ENCODE results near the gene MS4A6A. TPM values are rescaled to one million over a fixed set of nuclear protein-coding genes. Genes with fewer than 3 reads are reported as not detected.
A peak's percentile ranks its signal among the peaks of the same experiment; 100 is the strongest.

MS4A6A gene
- total and polyA plus RNA-seq, 2 donors (not counting 1 experiment from before 2014, with no cell fraction given), result not detected

GRCh38 chr11:60172011-60172410, 10.9 kb downstream of the MS4A6A start:
- TF ChIP-seq CTCF (conservative IDR thresholded peaks at IDR 0.05 in 1 of 2, IDR thresholded peaks at IDR 0.05 in 1 of 2; ENCODE audit: low read depth in 1 of 2, low read length in 2 of 2), result no peak
- no peak for TF ChIP-seq EZH2 (IDR thresholded peaks at IDR 0.05; ENCODE audit: low read length, missing control alignments)

GRCh38 chr11:60170566-60170965, 12.3 kb downstream of the MS4A6A start:
- no peaks in the 10 kb centered on the region for H3K27me3 ChIP-seq (ENCODE audit: control insufficient read depth, insufficient read depth, low read length)
- no peak overlapping the region for H3K27ac ChIP-seq (ENCODE audit: insufficient read depth, low read length)
- no peak overlapping the region for H3K9ac ChIP-seq (ENCODE audit: insufficient read depth, low read length)
- H4K20me1 ChIP-seq (ENCODE audit: control insufficient read depth, extremely low read depth, insufficient read depth, low read length), result no peaks in the 10 kb centered on the region
- no peaks in the 10 kb centered on the region for H3K4me1 ChIP-seq (ENCODE audit: control insufficient read depth, extremely low read depth, insufficient read depth, low read length)
- no peak overlapping the region for H3K4me2 ChIP-seq (ENCODE audit: extremely low read depth, insufficient read depth, low read length)
- H2AFZ ChIP-seq (ENCODE audit: low read length), result no peak overlapping the region
- no peaks in the 10 kb centered on the region for H3K79me2 ChIP-seq (ENCODE audit: control insufficient read depth, insufficient read depth, low read length)
- no peaks in the 10 kb centered on the region for H3K9me3 ChIP-seq (ENCODE audit: control insufficient read depth, insufficient read depth, low read depth, low read length)
- DNase-seq (ENCODE audit: low read depth in 2 of 2), result no peak
- no peak for TF ChIP-seq EZH2 (IDR thresholded peaks at IDR 0.05; ENCODE audit: low read length, missing control alignments)
- no peak for TF ChIP-seq CTCF (conservative IDR thresholded peaks at IDR 0.05 in 1 of 2, IDR thresholded peaks at IDR 0.05 in 1 of 2; ENCODE audit: low read depth in 1 of 2, low read length in 2 of 2)
- H3K36me3 ChIP-seq (ENCODE audit: control insufficient read depth, insufficient read depth, low read length), result no peaks in the 10 kb centered on the region
- no peak overlapping the region for H3K4me3 ChIP-seq (replicated peaks in 1 of 4; ENCODE audit: control extremely low read depth in 1 of 4, insufficient read depth in 1 of 4, low read depth in 3 of 4, low read length in 4 of 4)

More at GRCh38 chr11:60172011-60172410, 10.9 kb downstream of the MS4A6A start:
- no peaks in the 10 kb centered on the region for H3K36me3 ChIP-seq (ENCODE audit: control insufficient read depth, insufficient read depth, low read length)
- no peak overlapping the region for H3K4me2 ChIP-seq (ENCODE audit: extremely low read depth, insufficient read depth, low read length)
- H3K9ac ChIP-seq (ENCODE audit: insufficient read depth, low read length), result no peak overlapping the region
- no peaks in the 10 kb centered on the region for H3K27me3 ChIP-seq (ENCODE audit: control insufficient read depth, insufficient read depth, low read length)
- no peak overlapping the region for H3K4me3 ChIP-seq (replicated peaks in 1 of 4; ENCODE audit: control extremely low read depth in 1 of 4, insufficient read depth in 1 of 4, low read depth in 3 of 4, low read length in 4 of 4)
- no peaks in the 10 kb centered on the region for H3K4me1 ChIP-seq (ENCODE audit: control insufficient read depth, extremely low read depth, insufficient read depth, low read length)
- H3K27ac ChIP-seq (ENCODE audit: insufficient read depth, low read length), result no peak overlapping the region
- no peaks in the 10 kb centered on the region for H3K9me3 ChIP-seq (ENCODE audit: control insufficient read depth, insufficient read depth, low read depth, low read length)
- H4K20me1 ChIP-seq (ENCODE audit: control insufficient read depth, extremely low read depth, insufficient read depth, low read length), result no peaks in the 10 kb centered on the region
- no peak for DNase-seq (ENCODE audit: low read depth in 2 of 2)
- no peaks in the 10 kb centered on the region for H3K79me2 ChIP-seq (ENCODE audit: control insufficient read depth, insufficient read depth, low read length)
- no peak overlapping the region for H2AFZ ChIP-seq (ENCODE audit: low read length)

- Histone ChIP-seq H3K27me3 (ENCODE audit: control insufficient read depth, insufficient read depth, low read length) (no peaks in the 10 kb centered on the region), H2AFZ (ENCODE audit: low read length) (no peak overlapping the region), H3K4me3 (replicated peaks in 1 of 4; ENCODE audit: control extremely low read depth in 1 of 4, insufficient read depth in 1 of 4, low read depth in 3 of 4, low read length in 4 of 4) (no peak overlapping the region), H3K27ac (ENCODE audit: insufficient read depth, low read length) (no peak overlapping the region), H3K9ac (ENCODE audit: insufficient read depth, low read length) (no peak overlapping the region), H4K20me1 (ENCODE audit: control insufficient read depth, extremely low read depth, insufficient read depth, low read length) (no peaks in the 10 kb centered on the region), H3K4me2 (ENCODE audit: extremely low read depth, insufficient read depth, low read length) (no peak overlapping the region), H3K79me2 (ENCODE audit: control insufficient read depth, insufficient read depth, low read length) (no peaks in the 10 kb centered on the region), H3K4me1 (ENCODE audit: control insufficient read depth, extremely low read depth, insufficient read depth, low read length) (no peaks in the 10 kb centered on the region), H3K9me3 (ENCODE audit: control insufficient read depth, insufficient read depth, low read depth, low read length) (no peaks in the 10 kb centered on the region), H3K36me3 (ENCODE audit: control insufficient read depth, insufficient read depth, low read length) (no peaks in the 10 kb centered on the region)
- DNase-seq (ENCODE audit: low read depth in 2 of 2), result peak in 1 of 2 donors; percentile 11
- no peak for TF ChIP-seq EZH2 (IDR thresholded peaks at IDR 0.05; ENCODE audit: low read length, missing control alignments)
- peak in 1 of 2 donors; percentile 9 for TF ChIP-seq CTCF (conservative IDR thresholded peaks at IDR 0.05 in 1 of 2, IDR thresholded peaks at IDR 0.05 in 1 of 2; ENCODE audit: low read depth in 1 of 2, low read length in 2 of 2)
Measured at GRCh38 chr11:60169264-60169915, 13.5 kb downstream of the MS4A6A start.
